Prostate gland (tissue), 2 donors: ENCODE data around the gene EME2. TPM values are rescaled to one million over a fixed set of nuclear protein-coding genes. Genes with fewer than 3 reads are reported as not detected.

ENCODE experiments used
- DNase-seq: peaks from one replicate; pipeline ENCODE4 v3.0.0-alpha.2; 2019; ENCODE audit warnings: low spot score
- H3K27ac ChIP-seq, 2 donors: fragments of 200-600 bp; sonication (generic); 2 replicates each; pipeline ENCODE4 v1.5.1; 2017 to 2019
- H3K27me3 ChIP-seq: fragments of 200-600 bp; sonication (generic); replicated peaks from 2 replicates; pipeline ENCODE4 v1.5.1; 2019; ENCODE audit not compliant: insufficient read depth
- H3K36me3 ChIP-seq, 2 donors: fragments of 200-600 bp; sonication (generic); 1 replicate in 1 of 2; 2 replicates in 1 of 2; pipeline versions ENCODE4 v1.5.1 to v1.8.1; 2017 to 2019
- H3K4me1 ChIP-seq: fragments of 200-600 bp; sonication (generic); replicated peaks from 2 replicates; pipeline ENCODE4 v1.5.1; 2019
- H3K4me3 ChIP-seq, 2 donors: fragments of 200-600 bp; sonication (generic); 2 replicates each; pipeline ENCODE4 v1.5.1; 2017 to 2019
- H3K9me3 ChIP-seq: fragments of 200-600 bp; sonication (generic); 2 replicates; pipeline ENCODE4 v1.5.1; 2017
- POLR2A ChIP-seq: fragments of 450-650 bp; IDR thresholded peaks from one replicate; pipeline ENCODE4 v1.6.1; 2016; ENCODE audit warnings: antibody characterized with exemption, mild to moderate bottlenecking
- POLR2AphosphoS5 ChIP-seq: sonication (generic); formaldehyde crosslinking; IDR thresholded peaks from one replicate; pipeline ENCODE4 v1.6.1; 2017; ENCODE audit warnings: antibody characterized with exemption
- WGBS: methylation state at CpG from one replicate; pipeline ENCODE4 v1.1.5; 2018; 5-methylcytosine and 5-hydroxymethylcytosine counted together
- intact Hi-C: fragments of 100-400 bp; cut with DNase I; formaldehyde crosslinking; loops from one replicate; pipeline ENCODE4 v1.14.2; 2022
- total RNA-seq, 2 donors: library from RNA; depleted of rRNA; stranded (reverse); fragments of >200 nt; gene quantifications; one replicate each; pipeline ENCODE4 v1.1.0, GENCODE V29; 2016
- TF ChIP-seq, protein P1 (sequence below), 4 experiments: fragments of 200-600 bp in 2 of 4; fragments of 450-650 bp in 2 of 4; sonication (generic) in 2 of 4; IDR thresholded peaks; 1 replicate in 3 of 4; 2 replicates in 1 of 4; pipeline ENCODE4 v1.5.1; 2016 to 2019; ENCODE audit warnings: antibody characterized with exemption in 4 of 4, mild to moderate bottlenecking in 2 of 4, moderate library complexity in 2 of 4

The EME2 gene, protein sequence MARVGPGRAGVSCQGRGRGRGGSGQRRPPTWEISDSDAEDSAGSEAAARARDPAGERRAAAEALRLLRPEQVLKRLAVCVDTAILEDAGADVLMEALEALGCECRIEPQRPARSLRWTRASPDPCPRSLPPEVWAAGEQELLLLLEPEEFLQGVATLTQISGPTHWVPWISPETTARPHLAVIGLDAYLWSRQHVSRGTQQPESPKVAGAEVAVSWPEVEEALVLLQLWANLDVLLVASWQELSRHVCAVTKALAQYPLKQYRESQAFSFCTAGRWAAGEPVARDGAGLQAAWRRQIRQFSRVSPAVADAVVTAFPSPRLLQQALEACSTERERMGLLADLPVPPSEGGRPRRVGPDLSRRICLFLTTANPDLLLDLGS
- 10 to 100 TPM; 18.3 to 53.9 TPM for total RNA-seq

DNA sequence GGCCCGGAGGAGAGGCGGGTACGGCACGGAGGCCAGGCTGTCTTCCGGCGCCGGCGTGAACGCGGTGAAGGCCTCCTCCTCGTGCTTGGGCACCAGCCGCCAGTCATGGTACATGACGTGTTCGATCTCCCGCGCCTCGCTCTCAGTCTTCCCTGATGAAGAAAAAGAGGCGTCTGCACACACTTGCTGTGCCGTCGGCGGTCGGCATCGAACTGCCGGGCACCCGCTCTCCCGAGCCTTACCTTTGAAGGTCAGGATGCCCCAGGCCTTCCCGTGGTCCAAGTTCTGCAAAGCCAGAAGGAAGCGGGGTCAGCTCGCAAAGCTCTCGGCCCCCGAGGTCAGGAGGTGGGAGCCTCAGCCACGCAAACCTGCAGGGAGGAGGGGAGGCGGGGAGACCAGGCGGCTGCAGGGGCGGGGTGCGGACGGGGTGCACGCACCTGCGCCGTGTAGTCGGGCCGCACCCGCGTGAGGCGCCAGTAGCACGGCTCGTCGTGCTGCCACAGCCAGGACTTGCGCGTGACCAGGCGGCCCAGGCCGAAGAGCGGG is at the start of gene EME2:
EME2 (plus strand) TSS at position 449 of the 546 bp plus-strand sequence. CDS start 418 bp downstream, outside the sequence.
- DNase-seq: no peak
- under 1% methylated on average over 46 of the region's 53 CpGs for WGBS
- peaks cover 7 to 25% of the 10 kb centered on the region in 2 donors for H3K36me3 ChIP-seq

DNA sequence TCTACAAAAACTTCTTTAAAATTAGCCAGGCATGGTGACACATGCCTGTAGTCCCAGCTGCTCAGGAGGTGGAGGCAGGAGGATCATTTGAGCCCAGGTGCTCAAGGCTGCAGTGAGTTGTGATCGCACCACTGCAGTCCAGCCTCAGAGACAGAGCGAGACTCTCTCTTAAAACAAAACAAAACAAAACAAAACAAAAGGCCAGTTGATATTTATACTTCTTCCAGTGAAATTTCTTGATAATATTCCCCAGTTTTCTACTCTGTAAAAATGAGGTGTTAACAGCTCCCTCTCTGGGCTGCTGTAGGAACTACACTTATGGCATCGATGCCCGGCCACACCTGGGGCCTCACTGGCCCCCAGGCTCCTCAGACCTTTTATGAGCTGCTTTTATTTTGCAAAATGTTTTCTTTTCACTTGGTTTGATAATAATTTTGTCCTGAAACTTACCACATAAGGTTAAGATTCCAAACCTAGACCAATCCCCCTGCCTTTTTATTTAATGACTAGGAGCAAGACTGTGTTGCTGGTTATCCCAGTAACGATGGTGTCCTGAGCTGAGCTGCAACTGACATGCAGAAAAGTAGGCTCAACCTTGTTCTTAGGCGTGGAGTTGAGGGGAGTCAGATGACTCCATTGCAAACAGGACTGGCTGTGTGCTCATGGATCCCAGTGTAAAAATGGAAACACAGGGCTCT is 49.0 kb upstream of the EME2 start:
- no peaks in the 10 kb centered on the region for H3K9me3 ChIP-seq
- peaks cover 0 to 12% of the 10 kb centered on the region in 2 donors for H3K36me3 ChIP-seq
- H3K27me3 ChIP-seq: no peaks in the 10 kb centered on the region
- peak; percentile 35 for DNase-seq
- H3K4me3 ChIP-seq: no peak overlapping the region
- 50% methylated on average over 6 of the region's 6 CpGs for WGBS
- intact Hi-C loops: no loop called here
- H3K27ac ChIP-seq: peak overlapping the region; percentile 1 to 68
- peak; percentile 22 for TF ChIP-seq POLR2AphosphoS5
- TF ChIP-seq, protein P1, sequence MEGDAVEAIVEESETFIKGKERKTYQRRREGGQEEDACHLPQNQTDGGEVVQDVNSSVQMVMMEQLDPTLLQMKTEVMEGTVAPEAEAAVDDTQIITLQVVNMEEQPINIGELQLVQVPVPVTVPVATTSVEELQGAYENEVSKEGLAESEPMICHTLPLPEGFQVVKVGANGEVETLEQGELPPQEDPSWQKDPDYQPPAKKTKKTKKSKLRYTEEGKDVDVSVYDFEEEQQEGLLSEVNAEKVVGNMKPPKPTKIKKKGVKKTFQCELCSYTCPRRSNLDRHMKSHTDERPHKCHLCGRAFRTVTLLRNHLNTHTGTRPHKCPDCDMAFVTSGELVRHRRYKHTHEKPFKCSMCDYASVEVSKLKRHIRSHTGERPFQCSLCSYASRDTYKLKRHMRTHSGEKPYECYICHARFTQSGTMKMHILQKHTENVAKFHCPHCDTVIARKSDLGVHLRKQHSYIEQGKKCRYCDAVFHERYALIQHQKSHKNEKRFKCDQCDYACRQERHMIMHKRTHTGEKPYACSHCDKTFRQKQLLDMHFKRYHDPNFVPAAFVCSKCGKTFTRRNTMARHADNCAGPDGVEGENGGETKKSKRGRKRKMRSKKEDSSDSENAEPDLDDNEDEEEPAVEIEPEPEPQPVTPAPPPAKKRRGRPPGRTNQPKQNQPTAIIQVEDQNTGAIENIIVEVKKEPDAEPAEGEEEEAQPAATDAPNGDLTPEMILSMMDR (IDR thresholded peaks at IDR 0.05): peak; percentile 48 to 77 (median 75)
- TF ChIP-seq POLR2A: no peak
- peaks cover 8% of the 10 kb centered on the region for H3K4me1 ChIP-seq

More for the DNA sequence above, at the start of gene EME2:
- H3K27ac ChIP-seq: peak within 1 kb of the TSS; percentile 91 to 96
- TF ChIP-seq POLR2AphosphoS5 (no peak), POLR2A (no peak)
- TF ChIP-seq, protein P1 (IDR thresholded peaks at IDR 0.05): no peak
- intact Hi-C loops: no loop called here
- H3K4me1 ChIP-seq: peaks cover 14% of the 10 kb centered on the region
- H3K4me3 ChIP-seq: peak within 1 kb of the TSS; percentile 83 to 86
- no peaks in the 10 kb centered on the region for H3K9me3 ChIP-seq
- no peaks in the 10 kb centered on the region for H3K27me3 ChIP-seq

DNA sequence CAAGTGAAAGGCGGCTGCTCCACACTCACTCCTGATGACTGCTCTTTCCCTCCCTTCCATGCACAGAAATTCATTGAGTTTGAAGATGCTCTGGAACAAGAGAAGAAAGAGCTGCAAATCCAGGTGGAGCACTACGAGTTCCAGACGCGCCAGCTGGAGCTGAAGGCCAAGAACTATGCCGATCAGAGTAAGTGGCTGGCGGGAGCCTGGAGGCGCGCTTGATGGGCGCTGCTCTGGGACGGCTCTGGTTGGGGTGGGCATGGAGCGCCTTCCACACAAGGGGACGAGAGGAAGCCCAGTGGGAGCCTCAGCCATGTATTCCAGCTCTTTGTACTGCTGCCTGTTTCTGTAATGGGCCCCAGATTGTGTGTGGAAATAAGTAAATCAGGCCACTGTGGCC is 48.1 kb upstream of the EME2 start:
- WGBS: 90% methylated on average over 12 of the region's 12 CpGs
- peaks cover 0 to 21% of the 10 kb centered on the region in 2 donors for H3K36me3 ChIP-seq
- no peak for TF ChIP-seq POLR2A
- TF ChIP-seq, protein P1 (IDR thresholded peaks at IDR 0.05): no peak
- no peak for TF ChIP-seq POLR2AphosphoS5

DNA sequence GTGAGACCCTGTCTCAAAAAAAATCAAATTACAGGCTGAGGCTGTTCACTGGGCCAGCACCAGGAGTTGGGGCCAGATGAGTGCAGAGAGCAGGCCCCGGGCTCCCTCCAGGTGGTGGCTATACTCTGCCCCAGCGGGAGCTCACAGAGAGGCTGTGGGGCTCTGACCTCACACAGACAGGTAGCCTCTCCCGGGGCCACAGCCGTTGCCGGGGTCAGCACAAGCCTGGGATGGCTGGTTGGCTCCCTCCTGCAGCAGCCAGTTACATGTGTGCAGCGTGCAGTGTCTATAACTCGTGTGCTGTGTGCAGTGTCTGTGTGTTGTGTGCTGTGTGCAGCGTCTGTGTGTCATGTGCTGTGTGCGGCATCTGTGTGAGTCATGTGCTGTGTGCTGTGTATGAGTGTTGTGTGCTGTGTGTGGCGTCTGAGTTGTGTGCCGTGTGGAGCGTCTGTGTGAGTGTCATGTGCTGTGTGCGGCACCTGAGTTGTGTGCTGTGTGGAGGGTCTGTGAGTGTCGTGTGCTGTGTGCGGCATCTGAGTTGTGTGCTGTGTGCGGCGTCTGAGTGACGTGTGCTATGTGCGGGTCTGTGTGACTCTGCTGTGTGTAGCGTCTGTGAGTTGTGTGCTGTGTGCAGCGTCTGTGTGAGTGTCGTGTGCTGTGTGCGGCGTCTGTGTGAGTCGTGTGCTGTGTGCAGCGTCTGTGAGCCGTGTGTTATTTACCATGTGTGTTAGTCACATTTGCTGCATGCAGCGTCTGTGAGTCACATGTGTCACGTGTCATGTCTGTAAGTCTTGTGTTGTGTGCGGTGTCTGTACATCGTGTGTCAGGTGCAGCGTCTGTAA is 45.7 kb upstream of the EME2 start:
- H3K4me1 ChIP-seq: peaks cover 7% of the 10 kb centered on the region
- no peak overlapping the region for H3K27ac ChIP-seq
- TF ChIP-seq POLR2A: no peak
- no peak for TF ChIP-seq POLR2AphosphoS5
- TF ChIP-seq, protein P1 (IDR thresholded peaks at IDR 0.05): no peak
- H3K9me3 ChIP-seq: no peaks in the 10 kb centered on the region
- 93% methylated on average over 30 of the region's 32 CpGs for WGBS
- intact Hi-C loops: no loop called here
- no peaks in the 10 kb centered on the region for H3K27me3 ChIP-seq
- H3K36me3 ChIP-seq: peaks cover 0 to 22% of the 10 kb centered on the region in 2 donors
- no peak overlapping the region for H3K4me3 ChIP-seq
- DNase-seq: no peak

More for the DNA sequence above, 48.1 kb upstream of the EME2 start:
- no peaks in the 10 kb centered on the region for H3K9me3 ChIP-seq
- H3K4me1 ChIP-seq: peaks cover 8% of the 10 kb centered on the region
- intact Hi-C loops: no loop called here
- H3K27me3 ChIP-seq: no peaks in the 10 kb centered on the region
- no peak overlapping the region for H3K27ac ChIP-seq
- DNase-seq: no peak
- H3K4me3 ChIP-seq: no peak overlapping the region
